NCI-H2227 (cell line): ENCODE measurements around the gene RBPMS2.
"Not testable (repeated sequence)": the region's sequence is repeated elsewhere in the genome, so short reads cannot be mapped to it uniquely, and the experiment has no call there.

ENCODE experiments used
- DNase-seq: peaks from one replicate; lab custom pipeline; 2025; ENCODE audit not compliant: unreplicated experiment; lab: John Stamatoyannopoulos, UW

Gene RBPMS2

GRCh38 chr15:64754663-64755426 is 20.5 kb downstream of the RBPMS2 start:
- DNase-seq: no peak

DNA sequence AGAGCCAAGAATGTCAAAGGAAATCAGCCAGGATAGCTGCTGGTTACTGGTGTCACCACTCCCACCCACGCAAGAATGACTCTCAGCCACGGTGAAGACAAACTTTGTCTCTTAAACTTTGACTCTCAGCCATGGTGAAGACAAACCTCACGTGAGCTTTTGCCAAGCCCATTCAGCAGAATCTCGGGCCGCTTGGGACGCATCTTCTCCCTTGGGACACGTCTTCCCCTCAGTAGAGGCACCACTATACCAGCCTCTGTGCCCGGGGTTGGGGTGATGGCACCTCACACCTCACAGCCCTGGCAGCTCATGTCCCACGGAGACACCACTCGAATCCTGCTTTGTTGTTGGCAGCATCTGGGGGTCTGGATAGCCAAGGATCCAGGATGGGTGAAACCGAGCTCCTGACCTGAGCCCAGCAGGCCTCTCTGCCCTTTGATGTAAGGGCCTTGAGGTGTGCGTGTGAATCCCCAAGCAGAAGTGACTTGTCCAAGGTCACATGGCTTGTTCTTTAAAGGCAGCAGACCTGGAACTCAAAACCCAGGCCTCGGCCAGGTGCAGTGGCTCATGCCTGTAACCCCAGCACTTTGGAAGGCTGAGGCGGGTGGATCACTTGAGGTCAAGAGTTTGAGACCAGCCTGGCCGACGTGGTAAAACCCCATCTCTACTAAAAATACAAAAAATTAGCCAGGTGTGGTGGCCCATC is 21.8 kb downstream of the RBPMS2 start:
- DNase-seq: no peak

GRCh38 chr15:64751464-64751863 is 23.9 kb downstream of the RBPMS2 start:
- DNase-seq: no peak

DNA sequence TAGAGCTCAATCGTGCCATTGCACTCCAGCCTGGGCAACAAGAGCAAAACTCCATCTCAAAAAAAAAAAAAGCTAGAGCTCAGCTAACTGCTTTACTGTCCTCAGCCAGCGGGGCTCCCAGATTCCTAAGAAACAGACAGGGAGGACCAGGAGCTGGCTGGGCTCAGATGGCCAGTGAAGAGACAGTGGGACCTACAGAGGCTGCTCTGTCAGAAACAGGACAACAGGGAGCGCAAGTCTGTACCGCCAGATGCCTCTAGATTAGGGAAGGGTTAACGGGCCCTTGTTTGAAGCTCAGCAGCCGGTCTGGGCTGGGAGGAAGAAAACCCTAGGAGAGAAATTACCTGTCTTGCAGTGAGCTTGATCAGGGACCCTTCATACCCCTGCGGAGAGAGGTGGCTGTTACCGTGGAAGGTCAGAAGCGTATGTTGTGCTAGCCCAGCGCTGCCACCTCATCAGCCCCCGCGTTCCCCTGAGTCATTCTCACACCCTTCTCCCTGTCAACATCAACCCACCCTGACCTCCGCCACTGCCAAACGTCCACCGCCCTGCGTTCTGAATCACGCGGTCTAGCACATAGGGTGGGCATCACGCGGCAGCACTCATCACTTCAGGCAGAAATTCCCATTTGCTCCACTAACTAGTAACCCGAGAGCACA is 25.3 kb downstream of the RBPMS2 start:
- DNase-seq: peak; percentile 41

- no peak for DNase-seq
Observed at GRCh38 chr15:64749167-64749566, 26.2 kb downstream of the RBPMS2 start.

DNA sequence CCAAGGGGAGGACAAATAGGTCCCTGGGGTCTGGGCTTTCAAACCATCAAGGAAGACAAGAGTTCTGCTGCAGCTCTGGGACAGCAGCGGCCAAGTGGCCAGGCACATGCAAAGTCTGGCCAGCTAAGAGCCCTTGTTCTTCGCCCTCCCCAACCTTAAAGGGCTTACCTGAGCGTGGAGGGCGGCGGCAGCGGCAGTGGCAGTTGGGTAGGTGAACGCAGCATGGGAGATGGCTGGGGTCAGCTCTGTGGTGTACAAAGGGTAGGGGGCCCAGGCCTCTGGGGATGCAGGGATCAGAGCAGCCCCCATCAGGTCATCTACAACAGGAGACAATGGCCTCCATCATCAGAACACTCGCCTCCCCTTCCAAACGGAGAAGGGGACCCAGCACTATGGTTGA is 27.1 kb downstream of the RBPMS2 start:
- DNase-seq: no peak

- DNase-seq: no peak
Observed at GRCh38 chr15:64747578-64747977, 27.8 kb downstream of the RBPMS2 start.

GRCh38 chr15:64746921-64747320 is 28.5 kb downstream of the RBPMS2 start:
- DNase-seq: no peak

DNA sequence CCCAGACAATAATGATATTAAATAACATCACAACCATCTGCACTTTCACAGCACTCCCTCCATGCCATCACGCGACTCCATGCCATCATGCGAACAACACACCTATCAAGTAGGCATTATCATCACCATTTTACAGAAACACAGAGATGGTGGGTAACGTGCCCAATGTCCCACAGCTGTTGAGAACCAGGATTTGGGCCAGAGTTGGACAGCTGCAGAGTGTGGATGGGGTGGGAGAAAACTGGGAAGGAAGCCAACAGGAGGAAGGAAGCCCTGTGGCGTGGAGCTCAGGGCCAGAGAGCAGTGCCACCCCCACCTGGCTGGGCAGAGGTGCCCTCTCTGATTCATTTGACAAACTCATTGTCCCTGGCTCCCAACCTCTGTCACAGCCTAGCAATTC is 29.0 kb downstream of the RBPMS2 start:
- no peak for DNase-seq

GRCh38 chr15:64743691-64744090 is 31.7 kb downstream of the RBPMS2 start:
- no peak for DNase-seq

DNA sequence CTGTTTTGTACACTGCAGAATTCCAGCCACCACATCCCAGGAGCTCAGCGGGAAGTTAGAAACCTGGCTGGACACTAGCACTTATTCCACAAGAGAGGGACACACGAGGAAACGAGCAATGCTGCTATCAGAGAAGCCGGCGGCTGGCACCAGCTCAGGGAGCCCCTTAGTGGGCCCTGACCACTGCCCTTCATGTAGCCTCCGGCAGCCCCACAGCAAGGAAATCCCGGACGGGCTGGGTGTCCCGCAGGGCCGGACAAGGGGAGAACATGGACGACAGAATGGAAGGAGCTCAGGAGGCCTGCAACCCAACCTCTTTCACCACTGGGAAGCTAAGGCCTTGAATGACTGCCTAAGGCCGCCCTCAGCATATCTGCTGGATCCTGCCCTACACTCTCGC is 32.5 kb downstream of the RBPMS2 start:
- DNase-seq: no peak

DNA sequence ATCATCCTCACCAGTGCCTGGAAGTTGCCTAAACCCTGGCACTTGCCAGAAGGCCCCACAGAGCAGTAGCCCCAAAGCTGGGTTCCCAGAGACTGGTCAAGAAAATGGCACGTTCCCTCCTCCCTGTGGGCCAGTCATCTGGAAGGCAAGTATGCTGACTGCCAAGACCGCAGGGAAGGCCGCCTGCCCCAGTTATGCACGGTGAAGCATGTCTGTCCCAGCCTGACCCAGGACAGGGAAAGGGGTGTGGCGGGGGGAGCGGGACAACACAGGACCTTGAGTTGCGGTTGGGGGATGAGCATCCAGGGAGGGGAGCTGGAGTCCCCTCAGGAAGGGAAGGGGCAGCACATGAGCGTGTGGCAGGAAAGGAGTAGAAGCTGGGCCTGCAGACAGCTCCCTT is 33.0 kb downstream of the RBPMS2 start:
- no peak for DNase-seq

- DNase-seq: not testable (repeated sequence)
Observed at GRCh38 chr15:64741708-64742107, 33.7 kb downstream of the RBPMS2 start.

DNA sequence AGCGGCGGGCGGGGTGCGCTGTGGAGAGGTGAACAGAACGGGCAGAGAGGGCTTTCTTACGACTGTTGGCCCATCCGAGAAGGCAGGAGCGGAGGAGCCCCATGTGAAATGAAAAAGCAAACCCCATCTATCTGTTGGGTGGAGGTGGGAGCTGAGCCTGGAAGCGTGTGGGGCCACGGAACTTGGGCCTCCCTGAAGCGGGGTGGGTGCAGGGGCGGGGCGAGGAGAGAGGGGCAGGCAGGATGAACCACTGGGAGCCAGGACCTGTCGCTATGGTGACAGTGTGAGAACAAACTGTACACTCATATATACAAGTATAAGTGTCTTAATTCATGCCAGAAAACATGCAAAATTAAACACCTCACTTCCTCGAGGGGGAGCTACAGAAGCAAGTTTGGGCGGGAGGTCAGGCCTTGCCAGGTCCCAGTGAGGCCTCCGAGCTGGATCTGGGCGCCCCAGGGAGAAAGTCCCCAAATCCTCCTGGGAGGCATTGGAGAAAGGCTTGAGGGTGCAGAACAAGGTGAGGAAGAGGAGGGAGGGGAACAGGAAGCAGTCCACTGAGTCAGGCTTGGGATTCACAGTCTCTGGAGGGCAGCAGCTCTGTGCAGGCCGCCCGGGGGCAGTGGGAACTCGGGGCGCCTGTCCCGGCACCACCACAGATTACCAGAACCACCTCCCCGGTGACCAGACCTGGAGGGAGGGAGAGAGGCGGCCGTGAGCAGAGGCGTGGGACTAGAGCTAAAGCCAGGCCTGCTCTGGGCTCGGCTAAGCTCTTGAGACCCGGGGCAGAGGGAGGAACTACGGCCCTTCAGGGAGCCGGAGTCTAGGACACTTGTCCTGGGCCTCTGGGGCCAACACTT is 34.8 kb downstream of the RBPMS2 start:
- no peak for DNase-seq

DNA sequence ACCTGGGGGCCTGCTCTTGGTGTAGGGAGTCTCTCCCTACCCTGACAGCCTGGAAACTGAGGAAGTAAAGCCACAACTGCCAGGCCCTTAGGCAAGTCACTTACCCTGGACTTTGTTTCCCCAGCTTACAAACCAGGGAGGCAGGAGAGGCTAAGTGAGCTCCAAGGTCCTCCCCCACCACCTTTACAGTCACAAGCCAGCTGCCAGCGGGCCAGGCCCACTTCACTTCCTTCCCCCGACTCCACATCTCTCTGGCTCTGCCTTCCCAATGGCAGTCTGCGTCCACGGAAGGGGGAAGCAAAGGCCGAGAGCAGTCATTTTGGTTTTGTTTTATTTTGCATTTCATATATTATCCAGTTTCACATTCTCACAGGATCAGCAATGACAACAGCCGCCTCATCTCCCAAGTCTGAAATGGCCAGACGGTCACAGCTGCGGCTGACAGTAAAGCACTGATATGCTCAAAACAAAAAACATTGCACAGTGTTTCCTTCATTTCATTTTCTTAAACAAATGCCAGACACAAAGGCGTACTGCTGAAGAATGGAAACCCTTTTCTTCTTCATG is 35.7 kb downstream of the RBPMS2 start:
- no peak for DNase-seq

GRCh38 chr15:64739156-64739555 is 36.2 kb downstream of the RBPMS2 start:
- DNase-seq: no peak

- peak; percentile 15 for DNase-seq
Observed at GRCh38 chr15:64738226-64739095, 36.9 kb downstream of the RBPMS2 start.

DNA sequence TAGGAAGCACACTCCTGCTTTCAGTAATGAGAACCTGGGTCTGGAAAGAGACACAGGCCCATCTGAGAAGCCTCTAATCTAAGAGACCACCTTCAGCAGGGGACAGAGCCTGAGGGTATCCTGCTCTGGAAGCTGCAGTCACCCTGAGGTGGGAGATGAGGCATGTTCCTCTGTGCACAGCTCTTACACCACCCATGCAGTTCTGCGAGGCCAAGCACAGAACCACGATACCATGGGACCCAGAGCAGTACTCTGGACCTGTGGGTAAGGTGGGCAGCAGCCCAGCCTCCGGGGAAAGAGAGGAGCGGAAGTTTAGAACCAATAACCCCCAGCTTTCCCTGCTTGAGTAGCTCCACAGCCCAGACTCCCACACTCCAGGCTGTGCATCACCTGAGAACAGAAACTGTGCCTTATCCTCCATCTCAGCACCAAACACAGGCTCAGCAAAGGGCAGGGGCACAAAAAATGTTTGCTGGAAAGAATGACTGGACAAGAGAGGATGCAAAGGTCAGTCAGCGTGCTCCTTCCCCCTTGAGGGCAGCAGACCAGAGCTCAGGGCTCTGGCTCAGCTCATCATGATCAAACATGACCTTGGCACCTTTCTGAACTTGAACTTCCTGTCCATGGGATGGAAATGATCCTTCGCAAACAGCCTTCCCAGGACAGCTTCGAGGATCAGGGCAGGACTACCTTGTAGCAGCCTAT is 43.1 kb downstream of the RBPMS2 start:
- no peak for DNase-seq

GRCh38 chr15:64731805-64732151 is 43.6 kb downstream of the RBPMS2 start:
- no peak for DNase-seq
